Erythroblast (primary cell): Measurements from ENCODE around the gene CALY.

Experiments
- GATA1 ChIP-seq: IDR thresholded peaks from 2 replicates; pipeline ENCODE4 v1.6.1; 2011; ENCODE audit warnings: low read depth, mild to moderate bottlenecking, control low read depth, low read length, moderate library complexity
- POLR2A ChIP-seq: IDR thresholded peaks from 2 replicates; pipeline ENCODE4 v1.6.1; 2011; ENCODE audit warnings: mild to moderate bottlenecking, low read length

DNA sequence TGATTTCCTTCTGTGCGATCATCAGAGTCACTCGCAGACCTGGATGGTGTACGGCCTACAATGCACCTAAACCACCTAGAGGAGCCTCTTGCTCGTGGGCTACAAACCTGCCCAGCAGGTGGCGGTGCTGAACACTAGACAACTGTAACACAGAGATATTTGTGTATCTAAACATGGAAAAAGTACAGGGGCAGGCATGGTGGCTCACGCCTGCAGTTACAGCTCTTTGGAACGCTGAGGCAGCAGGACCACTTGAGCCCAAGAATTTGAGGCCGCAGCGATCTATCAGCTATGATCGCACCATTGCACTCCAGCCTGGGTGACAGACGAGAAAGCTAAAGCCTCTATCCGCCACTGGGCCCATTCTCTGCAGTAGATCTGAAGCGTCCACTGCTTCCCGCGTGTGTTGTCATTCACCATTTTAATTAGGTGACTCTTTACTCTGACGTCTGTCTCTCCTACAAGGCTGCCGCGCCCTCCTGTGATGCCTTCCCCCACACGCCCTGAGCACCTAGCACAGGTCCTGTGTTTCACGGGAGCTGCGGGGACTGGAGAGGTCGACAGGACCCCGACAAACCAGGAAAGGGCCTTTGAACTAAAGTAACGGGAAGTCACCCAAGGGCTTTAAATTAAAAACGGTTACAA lies 28.8 kb downstream of the CALY start:
- TF ChIP-seq POLR2A = no peak
- no peak for TF ChIP-seq GATA1
